Measurements from ENCODE around the gene TMPRSS3.

DNA sequence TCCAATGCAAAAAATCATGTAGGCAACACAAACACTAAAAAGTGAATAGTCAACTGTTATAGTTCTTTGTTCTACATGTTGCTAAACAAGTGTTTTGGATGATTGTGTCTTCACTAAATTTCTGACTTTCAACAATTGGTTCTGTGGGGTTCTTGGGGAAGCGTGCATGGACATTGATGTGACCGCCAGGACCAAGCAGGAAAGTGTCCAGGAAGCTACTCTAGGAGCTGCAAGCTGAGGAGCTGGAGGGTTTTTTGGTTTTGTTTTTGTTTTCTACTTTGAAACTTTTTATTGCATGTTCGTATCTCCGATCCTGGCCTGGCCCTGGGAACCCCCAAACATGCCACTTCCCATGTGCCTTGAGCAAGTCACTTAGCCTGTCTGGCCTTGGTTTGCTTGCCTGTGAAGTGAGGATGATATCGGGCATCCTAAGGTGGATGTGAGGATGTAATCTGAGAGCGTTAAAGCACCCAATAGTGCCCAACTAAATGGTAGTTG lies 8.0 kb downstream of the TMPRSS3 start:
- TF ChIP-seq, protein P1, sequence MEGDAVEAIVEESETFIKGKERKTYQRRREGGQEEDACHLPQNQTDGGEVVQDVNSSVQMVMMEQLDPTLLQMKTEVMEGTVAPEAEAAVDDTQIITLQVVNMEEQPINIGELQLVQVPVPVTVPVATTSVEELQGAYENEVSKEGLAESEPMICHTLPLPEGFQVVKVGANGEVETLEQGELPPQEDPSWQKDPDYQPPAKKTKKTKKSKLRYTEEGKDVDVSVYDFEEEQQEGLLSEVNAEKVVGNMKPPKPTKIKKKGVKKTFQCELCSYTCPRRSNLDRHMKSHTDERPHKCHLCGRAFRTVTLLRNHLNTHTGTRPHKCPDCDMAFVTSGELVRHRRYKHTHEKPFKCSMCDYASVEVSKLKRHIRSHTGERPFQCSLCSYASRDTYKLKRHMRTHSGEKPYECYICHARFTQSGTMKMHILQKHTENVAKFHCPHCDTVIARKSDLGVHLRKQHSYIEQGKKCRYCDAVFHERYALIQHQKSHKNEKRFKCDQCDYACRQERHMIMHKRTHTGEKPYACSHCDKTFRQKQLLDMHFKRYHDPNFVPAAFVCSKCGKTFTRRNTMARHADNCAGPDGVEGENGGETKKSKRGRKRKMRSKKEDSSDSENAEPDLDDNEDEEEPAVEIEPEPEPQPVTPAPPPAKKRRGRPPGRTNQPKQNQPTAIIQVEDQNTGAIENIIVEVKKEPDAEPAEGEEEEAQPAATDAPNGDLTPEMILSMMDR (IDR thresholded peaks at IDR 0.05) = no peak
- TF ChIP-seq POLR2A (IDR thresholded peaks at IDR 0.05) = no peak
